Subcutaneous adipose tissue (tissue), 4 donors: ENCODE measurements around the gene PURA. TPM values are rescaled to one million over a fixed set of nuclear protein-coding genes. Genes with fewer than 3 reads are reported as not detected.

Experiments used
- CTCF ChIP-seq: fragments of 450-650 bp; IDR thresholded peaks from one replicate; pipeline ENCODE4 v1.5.1; 2016; ENCODE audit warnings: low read depth, mild to moderate bottlenecking, control low read depth, antibody characterized with exemption, moderate library complexity
- total RNA-seq, 4 donors: library from RNA; depleted of rRNA; stranded (reverse); fragments of >200 nt; gene quantifications; one replicate each; pipeline ENCODE4 v1.1.0, GENCODE V29; 2016

PURA gene
- total RNA-seq, 4 donors from 2014 or later = 25.6 to 41.7 (median 31.5) TPM

- TF ChIP-seq CTCF = no peak
Observed at GRCh38 chr5:140162781-140163180, 48.9 kb downstream of the PURA start.

- TF ChIP-seq CTCF = no peak
Observed at GRCh38 chr5:140165101-140165922, 51.4 kb downstream of the PURA start.

- TF ChIP-seq CTCF = no peak
Observed at GRCh38 chr5:140165923-140166270, 52.0 kb downstream of the PURA start.

DNA sequence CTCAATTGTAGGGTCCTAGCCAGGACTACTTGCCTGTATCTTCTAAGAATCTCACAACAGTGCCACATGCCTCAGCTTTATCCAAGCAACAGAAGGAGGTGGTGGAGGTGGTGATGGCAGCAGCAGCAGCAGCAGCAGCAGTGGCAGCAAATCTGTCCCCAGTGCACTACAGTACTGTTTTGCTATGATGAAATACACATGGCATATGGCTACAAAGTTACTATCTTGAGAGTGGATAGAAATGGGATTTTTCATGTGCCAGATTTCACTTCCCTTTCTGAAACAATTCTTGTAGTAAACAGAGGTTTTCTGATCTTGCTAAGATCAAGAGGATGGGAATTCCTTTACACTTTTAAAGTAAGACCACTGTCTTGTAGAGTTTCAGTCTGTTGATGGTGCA, 53.0 kb downstream of the PURA start:
- TF ChIP-seq CTCF = no peak

- TF ChIP-seq CTCF = no peak
Observed at GRCh38 chr5:140168371-140168770, 54.5 kb downstream of the PURA start.

- no peak for TF ChIP-seq CTCF
Observed at GRCh38 chr5:140169410-140169809, 55.5 kb downstream of the PURA start.

DNA sequence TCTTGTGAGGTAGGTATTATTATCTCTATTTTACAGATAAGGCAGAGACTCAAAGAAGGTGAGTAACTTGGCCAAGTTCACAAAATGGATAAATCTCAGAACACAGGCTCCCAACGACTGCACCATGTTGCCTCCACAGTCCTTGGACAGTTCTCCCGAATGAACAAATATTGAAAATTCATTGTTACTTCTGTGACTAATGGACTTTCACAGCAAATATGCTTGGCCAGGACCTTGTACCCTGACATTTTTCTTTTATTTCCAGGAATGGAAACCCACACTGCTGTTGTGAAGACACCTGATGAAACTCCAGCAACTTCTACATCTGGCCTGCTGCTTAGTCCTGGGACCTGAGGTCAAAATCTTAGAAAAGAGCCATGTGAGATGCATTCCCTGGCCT, 58.6 kb downstream of the PURA start:
- TF ChIP-seq CTCF = no peak
